K562 (cell line): ENCODE data around the gene JAM2. TPM values are rescaled to one million over a fixed set of nuclear protein-coding genes. Genes with fewer than 3 reads are reported as not detected.

ENCODE experiments used
- BRD9 ChIP-seq: fragments of 450-650 bp; IDR thresholded peaks from 2 replicates; pipeline ENCODE4 v1.6.1; 2018; ENCODE audit warnings: low read depth; ENCODE audit not compliant: partially characterized antibody
- CREB3L1 ChIP-seq: fragments of 450-650 bp; IDR thresholded peaks from 2 replicates; pipeline ENCODE4 v1.6.1; 2014; ENCODE audit warnings: low read depth, mild to moderate bottlenecking, moderate library complexity, borderline replicate concordance
- CTBP1 ChIP-seq: fragments of 450-650 bp; IDR thresholded peaks from 2 replicates; pipeline ENCODE4 v1.6.1; 2016; ENCODE audit warnings: borderline replicate concordance
- DIDO1 ChIP-seq: fragments of 450-650 bp; IDR thresholded peaks from 2 replicates; pipeline ENCODE4 v1.6.1; 2016; ENCODE audit warnings: low read depth, missing biosample characterization, missing genetic modification characterization
- E2F3 ChIP-seq: fragments of 250-450 bp; sonication (Bioruptor Pico); IDR thresholded peaks from 2 replicates; pipeline ENCODE4 v1.4.0; 2020; ENCODE audit warnings: mild to moderate bottlenecking
- ERF ChIP-seq: fragments of 450-650 bp; formaldehyde crosslinking; IDR thresholded peaks from 2 replicates; pipeline ENCODE4 v1.4.0; 2020; ENCODE audit warnings: mild to moderate bottlenecking, mixed read lengths
- HLTF ChIP-seq: fragments of 450-650 bp; IDR thresholded peaks from 2 replicates; pipeline ENCODE4 v1.6.1; 2016
- MGA ChIP-seq: fragments of 450-650 bp; IDR thresholded peaks from 2 replicates; pipeline ENCODE4 v1.6.1; 2016; ENCODE audit warnings: mild to moderate bottlenecking, moderate library complexity
- PBX2 ChIP-seq, 2 experiments: IDR thresholded peaks in 1 of 2; conservative IDR thresholded peaks in 1 of 2; 2 replicates each; pipeline ENCODE4 v1.6.1; 2016; ENCODE audit warnings: low read depth in 2 of 2, mild to moderate bottlenecking in 1 of 2, missing compliant biosample characterization in 1 of 2, missing genetic modification characterization in 1 of 2, moderate library complexity in 1 of 2
- RB1 ChIP-seq: fragments of 450-650 bp; IDR thresholded peaks from 2 replicates; pipeline ENCODE4 v1.6.1; 2017; ENCODE audit warnings: low read depth, mild to moderate bottlenecking
- SETDB1 ChIP-seq: IDR thresholded peaks from one replicate; pipeline ENCODE4 v1.6.1; 2012; ENCODE audit warnings: low read length, control low read depth, inconsistent platforms
- polyA plus RNA-seq, 8 experiments: library from polyadenylated mRNA; depleted of rRNA in 4 of 8; stranded (reverse) in 5 of 8; unstranded in 3 of 8; fragments of >200 nt; fragmentation: Nextera tagmentation in 2 of 8; fragmentation: Illumina TruSeq in 1 of 8; extraction: Ambion mirVana in 2 of 8; extraction: Trizol in 1 of 8; gene quantifications; 2 replicates each; pipeline versions ENCODE4 v1.2.1 to v1.2.3, GENCODE V29; 2011 to 2014; ENCODE audit warnings: inconsistent platforms in 1 of 8, missing spikeins in 1 of 8
- total RNA-seq, 7 experiments: library from RNA; depleted of rRNA in 6 of 7; stranded (reverse); fragments of >200 nt in 6 of 7; fragmentation: Illumina TruSeq in 2 of 7; extraction: Trizol in 2 of 7; gene quantifications; 2 replicates each; pipeline versions ENCODE4 v1.2.1 to v1.2.3, GENCODE V29; 2011 to 2021; ENCODE audit warnings: low replicate concordance in 1 of 7

The JAM2 gene
- total and polyA plus RNA-seq, 9 of the 15 experiments (the other 6 are each of a cell fraction or from before 2014, with no cell fraction given), result 0.03 to 0.08 (median 0.07) TPM; not detected in 6

DNA sequence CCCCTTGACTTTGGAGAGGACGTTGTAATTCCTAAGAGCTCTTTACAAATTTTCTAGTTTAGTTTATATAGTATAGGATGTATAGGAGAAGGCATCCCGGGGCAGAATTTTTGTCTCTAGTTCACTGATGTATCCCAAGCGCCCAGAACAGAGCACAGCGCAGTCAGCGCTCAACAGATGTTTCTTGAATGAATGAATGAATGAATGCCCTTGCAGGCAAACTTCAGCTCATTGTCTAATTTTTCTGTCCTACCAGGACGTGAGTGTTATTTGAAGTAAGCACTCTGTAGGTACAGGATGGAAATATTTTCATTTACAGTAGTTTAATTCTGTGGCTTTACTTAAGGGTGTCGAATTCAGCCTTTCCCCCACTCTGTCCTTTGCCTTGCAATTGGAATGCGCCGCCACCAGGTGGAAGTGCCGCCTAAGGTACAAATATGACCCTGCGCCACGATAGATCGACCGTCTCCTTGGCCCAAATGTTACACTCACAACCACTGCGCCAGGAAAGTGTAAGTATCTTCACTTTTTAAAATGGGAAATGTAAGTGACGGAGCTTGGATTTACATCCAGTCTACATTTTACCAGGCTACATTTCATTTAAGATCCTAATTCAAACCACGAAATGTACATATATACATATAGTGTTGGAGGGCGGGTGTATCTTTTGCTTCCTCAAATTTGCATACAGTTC lies 30.9 kb upstream of the JAM2 start (continued):
- no peak for TF ChIP-seq ERF (CRISPR knock-in tag)
- TF ChIP-seq MGA, result no peak
- no peak for TF ChIP-seq SETDB1
- no peak for TF ChIP-seq HLTF
- 0 out of 2 replicates have a peak, but pooled peaks have one; percentile 53 for TF ChIP-seq RB1
- TF ChIP-seq CTBP1, result peak; percentile 38; the same call in 1 of the 2 replicates
- 0 out of 2 replicates have a peak, but pooled peaks have one; percentile 33 for TF ChIP-seq CREB3L1
- no peak for TF ChIP-seq E2F3 (CRISPR knock-in tag)
- TF ChIP-seq BRD9, result peak; percentile 51
- TF ChIP-seq PBX2 (CRISPR knock-in tag; IDR thresholded peaks at IDR 0.05; ENCODE audit: low read depth), result no peak
- TF ChIP-seq PBX2 (tag; conservative IDR thresholded peaks at IDR 0.05; ENCODE audit: low read depth), result no peak
- TF ChIP-seq DIDO1 (tag), result no peak
